GM18868 (cell line): Measurements from ENCODE around the gene ARHGAP19.
A peak's percentile ranks its signal among the peaks of the same experiment; 100 is the strongest.

Experiments
- ATAC-seq: cut with Tn5 transposase; IDR thresholded peaks from one replicate; pipeline ENCODE4 v1.9.1; 2021; ENCODE audit warnings: mild to moderate bottlenecking, moderate library complexity; ENCODE audit not compliant: unreplicated experiment

Gene ARHGAP19, protein sequence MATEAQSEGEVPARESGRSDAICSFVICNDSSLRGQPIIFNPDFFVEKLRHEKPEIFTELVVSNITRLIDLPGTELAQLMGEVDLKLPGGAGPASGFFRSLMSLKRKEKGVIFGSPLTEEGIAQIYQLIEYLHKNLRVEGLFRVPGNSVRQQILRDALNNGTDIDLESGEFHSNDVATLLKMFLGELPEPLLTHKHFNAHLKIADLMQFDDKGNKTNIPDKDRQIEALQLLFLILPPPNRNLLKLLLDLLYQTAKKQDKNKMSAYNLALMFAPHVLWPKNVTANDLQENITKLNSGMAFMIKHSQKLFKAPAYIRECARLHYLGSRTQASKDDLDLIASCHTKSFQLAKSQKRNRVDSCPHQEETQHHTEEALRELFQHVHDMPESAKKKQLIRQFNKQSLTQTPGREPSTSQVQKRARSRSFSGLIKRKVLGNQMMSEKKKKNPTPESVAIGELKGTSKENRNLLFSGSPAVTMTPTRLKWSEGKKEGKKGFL

DNA sequence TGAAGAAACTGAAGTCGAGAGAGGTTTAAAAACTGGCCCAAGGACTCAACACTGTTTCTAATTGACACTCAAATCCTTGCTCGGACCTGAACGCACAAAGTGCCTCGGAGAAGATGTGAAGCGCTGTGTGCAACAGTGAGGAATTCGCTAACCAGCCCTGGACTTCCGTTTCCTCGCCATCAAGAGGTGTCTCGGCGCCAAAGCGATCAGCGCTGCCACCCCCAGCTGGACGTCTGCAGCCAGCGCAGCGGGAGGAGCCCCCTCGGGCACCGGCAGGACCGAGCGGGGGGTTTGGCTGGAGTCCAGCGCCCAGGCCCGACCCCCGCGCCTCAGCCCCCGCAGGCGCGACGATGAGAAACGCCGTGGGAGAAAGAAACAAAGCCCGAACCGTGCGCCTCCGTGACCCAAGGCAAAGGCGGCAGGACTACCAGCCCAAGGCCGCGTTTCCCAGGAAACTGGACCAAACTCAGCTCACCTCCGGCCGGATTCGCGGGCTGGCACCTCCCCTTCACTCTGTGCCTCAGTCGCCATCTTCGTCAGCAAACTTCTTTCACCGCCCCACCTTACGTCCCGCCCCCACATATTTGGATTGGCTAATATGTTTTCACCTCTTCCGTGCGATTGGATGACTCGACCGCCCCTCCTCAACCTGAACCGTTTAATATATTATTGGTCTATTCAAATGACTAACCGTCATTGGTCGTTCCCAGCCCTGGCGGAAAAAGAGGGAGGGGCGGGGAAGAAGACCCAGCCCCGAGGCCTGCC, at the start of gene ARHGAP19:
Gene ARHGAP19, minus strand, starts transcription at position 541 of the 765 bp plus-strand sequence. Its CDS starts 10 bp downstream, at position 531.
- ATAC-seq, result peak; percentile 97

DNA sequence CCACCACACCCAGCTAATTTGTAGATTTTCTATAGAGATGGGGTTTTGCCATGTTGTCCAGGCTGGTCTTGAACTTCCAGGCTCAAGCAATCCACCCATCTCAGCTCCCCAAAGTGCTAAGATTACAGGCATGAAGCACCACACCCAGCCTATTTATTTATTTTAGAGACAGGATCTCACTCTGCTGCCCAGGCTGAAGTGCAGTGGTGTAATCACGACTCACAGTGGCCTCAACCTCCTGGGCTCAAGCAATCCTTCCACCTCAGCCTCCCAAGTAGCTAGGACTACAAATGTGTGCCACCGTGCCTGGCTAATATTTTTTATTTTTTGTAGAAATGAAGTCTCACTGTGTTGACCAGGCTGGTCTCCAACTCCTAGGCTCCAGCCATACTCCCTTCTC, 49.0 kb upstream of the ARHGAP19 start:
- ATAC-seq, result no peak

DNA sequence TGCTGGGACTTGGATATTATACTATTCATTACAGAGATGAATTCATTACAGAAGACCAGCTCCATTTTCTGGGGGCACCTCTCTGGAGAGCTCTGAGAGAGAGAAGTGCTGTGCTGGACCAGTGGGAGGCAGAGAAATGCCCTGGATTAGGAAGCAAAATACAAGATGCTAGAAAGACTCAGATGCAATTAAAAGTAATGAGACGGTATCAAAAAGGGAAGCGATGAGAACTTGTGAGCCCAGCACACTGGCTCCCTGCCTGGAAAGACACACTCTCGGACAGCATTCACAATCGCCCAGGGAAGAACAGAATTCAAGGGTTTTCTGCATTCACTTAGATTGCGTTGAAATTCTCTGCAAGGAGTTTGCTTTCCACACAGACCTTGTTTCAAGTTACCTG, 45.6 kb upstream of the ARHGAP19 start:
- ATAC-seq, result no peak

DNA sequence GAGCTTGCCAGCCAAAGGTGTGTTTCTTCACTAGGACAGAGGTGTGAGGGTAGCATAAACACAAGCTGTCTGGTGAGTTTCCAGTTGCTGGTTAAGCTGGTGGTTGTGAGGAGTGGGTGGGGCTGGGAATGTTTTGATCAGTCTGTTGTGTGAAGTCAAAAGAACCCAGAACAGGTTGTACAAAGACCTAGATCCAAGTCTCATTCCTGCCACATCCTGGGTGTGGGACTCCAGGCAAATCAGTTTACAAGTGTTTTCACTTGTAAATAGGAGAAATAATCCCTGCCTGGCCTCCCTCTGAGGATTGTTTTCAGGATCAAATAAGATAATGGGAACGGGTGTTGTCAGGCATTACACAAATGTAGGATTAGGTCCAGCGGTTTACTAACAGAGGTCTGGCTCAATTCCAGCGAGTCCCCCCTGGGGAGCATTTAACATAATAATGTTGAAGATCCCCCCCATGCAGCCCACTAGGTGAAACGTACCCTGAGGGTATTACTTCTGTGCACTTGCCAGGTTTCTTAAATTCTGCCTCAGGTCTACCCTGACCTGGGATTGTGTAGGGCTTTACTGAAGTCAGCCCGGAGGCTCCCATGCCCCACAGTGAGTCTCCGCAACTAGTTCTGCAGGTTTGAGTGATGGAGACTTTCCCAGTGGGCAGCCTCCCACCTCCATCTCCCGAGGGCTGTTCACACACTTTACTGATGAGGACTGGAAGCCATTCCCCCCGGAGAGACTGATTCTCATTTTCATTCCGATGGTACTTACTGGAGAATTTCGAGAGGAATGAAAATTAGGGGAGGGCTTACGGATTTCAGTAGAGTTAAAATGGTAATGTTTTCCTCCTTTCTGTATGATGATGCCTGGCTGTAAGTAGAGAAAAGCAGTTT, 44.8 kb upstream of the ARHGAP19 start:
- no peak for ATAC-seq

DNA sequence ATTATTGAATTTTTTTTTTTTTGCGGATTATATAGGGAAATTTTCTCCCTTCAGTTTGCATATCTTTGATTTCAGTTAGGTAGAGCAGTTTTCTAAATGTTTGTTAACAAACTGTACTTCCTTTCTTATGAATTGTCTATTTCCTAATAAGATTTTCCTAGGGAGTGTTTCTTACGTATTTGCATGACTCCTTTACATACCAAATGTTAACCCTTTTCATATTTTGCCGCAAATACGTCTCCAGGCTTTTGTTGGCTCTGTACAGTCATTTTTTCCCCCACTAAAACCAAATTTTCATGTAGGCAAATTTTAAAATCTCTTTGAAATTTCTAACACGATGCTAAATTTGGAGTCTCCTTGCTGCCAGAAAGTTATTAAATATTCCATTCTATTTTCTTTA, 44.0 kb upstream of the ARHGAP19 start:
- ATAC-seq, result no peak

DNA sequence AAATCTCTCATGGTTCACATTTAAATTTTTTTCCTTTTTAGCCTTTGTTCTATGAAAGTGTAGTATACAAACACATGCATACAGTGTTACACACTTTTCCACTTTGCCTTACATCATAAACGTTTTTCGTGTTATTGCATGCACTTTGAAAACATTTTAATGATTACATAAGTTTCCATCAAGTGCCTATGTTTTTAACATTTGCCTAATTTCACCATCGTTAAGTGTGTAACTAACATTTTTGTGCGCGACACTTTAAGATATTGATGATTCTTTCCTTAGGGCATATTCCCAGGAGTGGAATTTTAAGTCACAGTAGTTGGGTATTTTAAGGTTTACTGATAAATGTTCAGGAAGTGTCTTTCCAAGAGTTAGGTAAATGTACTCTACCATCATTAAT, 43.6 kb upstream of the ARHGAP19 start:
- ATAC-seq, result no peak

DNA sequence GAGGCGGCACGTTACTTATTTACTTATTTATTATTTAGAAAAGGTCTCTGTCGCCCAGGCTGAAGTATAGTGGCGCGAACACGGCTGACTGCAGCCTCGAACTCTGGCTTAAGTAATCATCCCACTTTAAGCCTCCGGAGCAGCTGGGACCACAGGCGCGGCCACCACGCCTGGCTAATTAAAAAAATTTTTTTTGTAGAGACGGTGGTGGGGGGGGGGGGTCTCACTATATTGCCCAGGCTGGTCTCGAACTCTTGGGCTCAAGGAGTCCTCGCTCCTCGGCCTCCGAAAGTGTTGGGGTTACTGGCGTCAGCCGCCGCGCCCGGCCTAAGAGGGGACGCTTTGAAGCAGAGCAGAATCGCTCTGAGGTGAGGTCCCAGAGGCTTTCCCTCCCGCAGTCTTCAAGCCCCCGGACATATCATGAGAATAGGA, 42.8 kb upstream of the ARHGAP19 start:
- ATAC-seq, result no peak

DNA sequence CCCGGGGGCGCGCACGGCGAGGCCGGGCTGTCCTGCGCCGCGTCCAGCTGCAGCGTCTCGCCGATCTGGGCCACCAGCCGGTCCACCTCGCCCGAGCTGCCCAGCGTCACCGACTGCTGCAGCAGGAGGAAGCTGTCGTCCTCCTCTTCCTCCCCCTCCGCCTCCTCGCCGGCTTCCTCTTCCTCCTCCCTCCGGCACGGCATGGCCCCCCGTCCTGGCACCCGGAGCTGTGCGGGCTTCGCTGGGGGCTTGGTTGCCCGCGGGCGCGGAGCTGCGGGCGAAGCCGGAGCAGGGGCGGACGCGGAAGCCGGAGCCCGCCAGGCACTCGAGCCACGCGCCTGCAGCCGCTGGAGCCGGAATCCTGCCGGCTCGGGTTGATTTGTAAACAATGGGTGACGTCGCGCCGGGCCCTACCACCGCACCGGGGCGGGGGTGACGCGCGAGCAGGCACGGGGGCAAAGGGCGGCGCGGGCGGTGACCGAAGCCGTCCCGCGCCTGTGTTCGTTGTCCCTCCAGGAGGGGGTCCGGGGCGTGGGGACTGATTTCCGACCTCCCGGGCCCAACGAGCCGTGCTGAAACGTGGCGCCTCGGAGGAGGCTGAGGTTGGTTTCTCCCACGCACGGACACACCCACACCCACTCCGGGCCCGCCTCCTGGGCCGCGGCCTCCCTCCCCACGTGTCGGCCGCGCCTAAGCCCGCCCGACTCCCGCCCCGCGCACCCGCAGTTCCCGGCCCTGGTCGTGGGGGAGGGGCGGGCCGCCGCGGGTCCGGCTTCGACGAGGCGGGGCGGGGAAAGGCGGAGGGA, 42.1 kb upstream of the ARHGAP19 start, which contains the start of gene FRAT2:
Gene FRAT2, minus strand, starts transcription at position 360 of the 806 bp plus-strand sequence. Its CDS starts 157 bp downstream, at position 203.
- ATAC-seq, result peak; percentile 95

DNA sequence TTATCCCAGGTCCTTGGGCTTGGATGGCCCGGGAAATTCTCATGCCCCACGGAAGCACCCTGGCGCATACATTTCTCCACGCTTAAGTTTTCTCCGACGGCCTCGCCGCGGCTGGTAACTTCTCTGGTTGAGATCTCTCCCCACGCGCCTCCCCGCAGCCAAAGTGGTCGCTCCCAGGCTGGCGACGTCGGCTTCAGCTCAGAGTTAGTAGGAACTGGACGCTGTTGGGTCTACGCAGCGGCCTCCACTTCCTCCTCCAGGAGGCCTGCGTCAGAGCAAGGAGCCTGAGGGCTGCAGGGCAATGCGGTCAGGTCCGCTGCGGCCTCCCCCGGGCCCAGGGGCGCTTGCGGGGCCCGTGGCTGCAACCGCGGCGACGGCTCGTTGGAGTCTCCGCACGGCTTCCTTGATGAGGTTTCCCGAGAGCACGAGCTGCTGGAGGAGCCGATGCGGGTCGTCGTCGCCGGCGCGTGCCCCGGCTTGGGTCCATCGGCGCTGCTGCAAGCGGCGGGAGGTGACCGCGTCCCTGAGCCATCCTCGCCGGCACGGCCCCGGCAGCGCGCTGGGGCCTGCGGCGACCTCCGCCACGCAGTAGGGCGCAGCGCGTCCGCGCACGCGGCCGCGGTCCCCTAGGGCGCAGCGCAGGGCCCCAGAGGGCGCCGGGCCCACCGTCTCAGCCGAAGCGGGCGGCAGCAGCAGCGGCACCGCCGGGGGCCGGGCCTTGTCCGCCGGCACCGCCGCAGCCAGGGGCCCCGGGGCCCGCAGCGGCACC, 41.3 kb upstream of the ARHGAP19 start:
- ATAC-seq, result peak; percentile 25

DNA sequence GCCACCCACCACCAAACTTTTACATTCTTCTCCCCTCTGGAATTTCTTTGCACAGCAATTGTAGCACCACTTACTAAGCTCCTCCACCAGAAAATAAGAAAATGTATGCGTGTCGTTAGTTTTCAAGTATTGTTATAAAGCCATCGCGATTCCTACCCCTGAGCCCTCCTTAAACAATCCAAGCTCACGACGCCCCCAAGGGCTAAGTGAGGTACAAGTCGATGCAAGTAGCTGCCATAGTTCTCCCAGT, 40.8 kb upstream of the ARHGAP19 start:
- no peak for ATAC-seq

DNA sequence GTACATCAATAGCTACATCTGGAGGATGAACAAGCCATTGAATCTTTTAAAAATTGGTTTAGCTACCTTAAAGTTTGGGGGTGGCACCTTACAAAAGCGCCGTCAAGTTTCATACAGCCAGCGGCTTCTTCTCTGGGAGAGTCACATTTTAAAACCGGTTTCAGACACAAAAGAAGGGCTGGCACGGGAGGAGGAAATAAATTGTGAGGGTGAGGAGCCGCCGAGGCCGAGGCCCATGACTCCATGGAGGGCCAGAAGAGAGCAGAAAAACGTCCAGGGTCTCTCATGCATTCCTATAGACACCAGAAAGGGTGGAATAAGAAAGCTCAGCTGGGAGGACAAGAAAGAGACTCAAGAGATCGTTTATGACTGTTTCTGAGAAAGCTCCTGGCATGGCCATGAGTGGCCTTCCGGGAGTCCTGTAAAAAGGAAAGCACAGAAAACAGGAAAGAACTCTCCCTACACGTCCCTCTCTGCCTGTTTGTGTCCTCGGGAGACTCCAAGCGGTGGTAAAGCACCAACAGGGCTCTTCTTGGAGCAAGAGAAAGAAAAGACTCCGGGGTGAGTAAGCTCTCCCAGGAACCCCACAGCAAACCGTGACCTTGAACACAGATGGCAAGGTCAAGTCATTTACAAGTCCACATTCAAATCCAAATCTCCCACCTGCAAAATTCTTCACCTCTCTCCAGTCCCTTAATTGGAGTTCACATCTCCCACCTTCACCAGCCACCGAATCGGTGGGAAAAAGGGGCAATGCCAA, 40.3 kb upstream of the ARHGAP19 start:
- no peak for ATAC-seq

DNA sequence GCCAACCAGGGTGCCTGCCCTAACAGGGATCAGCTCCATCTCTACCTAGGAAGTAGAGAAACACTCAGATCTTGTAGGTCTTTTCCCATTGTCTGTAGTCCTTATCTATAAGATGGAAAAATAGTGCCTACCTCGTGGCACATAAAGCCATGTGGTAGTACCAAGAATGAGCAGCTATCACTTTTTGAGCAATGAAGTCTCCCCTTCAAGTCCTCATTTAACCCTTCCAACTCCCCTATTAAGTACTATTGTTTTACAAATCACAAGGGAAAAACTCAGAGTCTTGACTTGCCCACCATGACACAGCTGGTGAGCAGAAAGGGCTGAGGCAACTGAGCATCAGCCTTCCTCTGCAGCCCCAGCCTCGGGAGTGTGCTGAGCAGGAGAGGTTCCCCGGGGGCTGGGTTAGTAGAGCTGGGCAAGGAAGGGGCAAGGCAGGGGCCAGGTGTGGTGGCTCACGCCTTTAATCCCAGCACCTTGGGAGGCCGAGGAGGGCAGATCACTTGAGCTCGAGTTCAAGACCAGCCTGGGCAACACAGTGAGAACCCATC, 38.8 kb upstream of the ARHGAP19 start:
- no peak for ATAC-seq

DNA sequence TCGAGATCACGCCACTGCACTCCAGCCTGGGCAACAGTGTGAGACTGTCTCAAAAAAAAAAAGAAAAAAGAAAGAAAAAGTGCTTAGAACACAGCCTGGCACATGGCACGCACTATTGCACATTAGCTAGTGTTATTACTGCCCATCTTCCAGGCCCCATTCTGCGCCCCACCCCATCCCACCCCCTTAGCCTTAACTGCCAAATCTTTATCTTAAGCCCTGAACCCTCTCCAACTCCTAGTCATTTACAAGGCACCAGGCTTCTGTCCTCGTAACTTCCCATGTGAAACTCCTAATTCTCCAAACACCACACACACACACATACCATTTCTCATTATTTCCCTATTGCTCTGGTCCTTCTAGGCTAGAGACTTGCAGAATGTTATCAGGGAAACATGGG, 37.3 kb upstream of the ARHGAP19 start:
- ATAC-seq, result no peak

DNA sequence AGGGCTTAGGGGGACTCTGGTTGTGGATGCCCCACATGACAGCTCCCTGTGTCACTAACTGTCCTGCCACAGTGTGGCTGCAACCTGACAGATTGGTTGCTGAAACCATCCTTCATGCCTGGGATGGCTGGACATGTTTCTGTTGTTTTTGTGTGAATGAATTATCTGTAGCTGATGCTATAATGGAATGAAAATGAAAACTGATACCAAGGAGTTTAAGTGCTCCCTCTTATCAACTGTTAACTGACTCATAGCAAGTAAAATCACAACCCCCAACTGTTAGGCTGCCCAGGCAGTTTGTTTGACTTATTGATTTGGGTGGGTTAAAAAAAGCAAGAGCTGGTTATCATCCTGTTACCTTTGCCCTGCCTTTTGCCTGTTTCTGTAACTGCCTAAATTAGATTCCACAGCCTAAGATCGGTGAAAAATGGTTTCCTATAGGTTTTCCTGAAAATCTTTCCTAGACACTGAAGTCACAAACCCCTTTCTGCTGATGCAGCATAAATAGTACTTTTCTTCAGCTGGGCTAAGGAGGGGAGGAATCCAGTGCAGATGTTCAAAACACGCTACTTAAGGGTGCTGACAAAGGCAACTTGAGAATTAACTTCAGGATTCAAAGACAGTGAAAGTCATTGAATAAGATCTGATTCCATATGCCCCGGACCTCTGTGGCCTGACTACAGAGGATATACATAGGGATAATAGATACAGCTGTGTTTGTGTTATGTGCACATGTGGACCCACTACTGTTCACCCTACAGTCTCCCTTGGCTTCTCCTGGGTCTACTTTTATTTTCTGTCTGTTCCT, 36.4 kb upstream of the ARHGAP19 start:
- no peak for ATAC-seq

DNA sequence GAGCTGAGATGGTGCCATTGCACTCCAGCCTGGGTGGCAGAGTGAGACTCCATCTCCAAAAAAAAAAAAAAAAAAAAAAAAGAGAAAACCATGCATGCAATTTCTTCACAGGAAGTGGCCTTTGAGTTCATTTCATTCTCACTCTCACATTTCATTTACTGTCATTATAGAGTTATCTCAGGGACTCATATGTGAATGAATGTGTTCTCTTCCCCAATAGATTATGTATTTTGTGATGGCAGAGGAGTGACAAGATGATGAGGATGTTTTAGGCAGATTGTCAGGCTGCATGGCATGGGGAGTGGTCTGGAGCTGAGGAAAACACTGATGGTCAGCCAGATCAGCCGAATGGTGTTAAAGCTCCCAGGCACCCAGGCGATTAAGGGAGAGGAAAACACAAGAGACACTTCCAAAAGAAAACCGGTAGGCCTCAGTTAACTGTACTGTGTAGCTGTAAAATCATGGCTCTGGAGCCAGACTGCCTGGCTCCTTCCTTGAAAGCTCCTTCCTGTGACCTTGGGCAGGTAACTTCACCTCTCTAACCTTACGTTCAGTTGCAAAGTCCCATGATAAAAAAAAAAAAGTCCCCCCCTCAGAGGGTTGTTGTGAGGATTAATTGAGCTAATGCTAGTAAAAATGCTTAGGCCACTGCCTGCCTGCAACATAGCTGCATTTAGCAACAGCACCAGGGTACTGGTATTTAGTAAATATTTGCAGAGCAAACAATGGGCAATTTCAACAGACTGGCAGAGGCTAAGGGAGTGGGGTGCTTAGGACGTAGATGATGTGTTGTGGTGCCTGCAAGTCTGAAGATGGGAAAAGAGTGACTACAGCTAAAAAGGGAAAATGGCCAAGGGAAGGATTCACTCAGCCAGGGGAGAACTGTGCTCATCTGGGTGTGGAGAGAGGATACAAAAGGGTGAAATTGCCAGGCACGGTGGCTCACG, 35.2 kb upstream of the ARHGAP19 start:
- ATAC-seq, result no peak

DNA sequence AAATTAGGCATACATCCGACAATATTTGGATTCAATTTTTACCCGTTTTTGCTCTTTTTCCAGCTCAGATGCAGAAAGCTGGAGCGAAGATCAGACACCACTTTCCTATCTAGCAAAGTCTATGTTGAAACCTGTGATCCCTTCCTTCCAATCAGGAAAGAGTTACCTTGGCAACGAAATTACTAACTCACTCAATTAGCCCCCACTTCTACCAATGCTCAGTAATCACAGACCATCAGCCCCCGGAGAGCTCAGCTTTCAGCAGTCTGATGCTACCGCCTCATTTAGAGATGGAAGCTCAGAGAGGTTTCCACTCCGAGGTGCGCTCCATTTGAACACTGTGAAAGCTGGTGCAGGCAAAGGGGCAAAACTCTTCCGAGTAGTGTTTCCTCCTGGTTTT, 33.3 kb upstream of the ARHGAP19 start:
- no peak for ATAC-seq

DNA sequence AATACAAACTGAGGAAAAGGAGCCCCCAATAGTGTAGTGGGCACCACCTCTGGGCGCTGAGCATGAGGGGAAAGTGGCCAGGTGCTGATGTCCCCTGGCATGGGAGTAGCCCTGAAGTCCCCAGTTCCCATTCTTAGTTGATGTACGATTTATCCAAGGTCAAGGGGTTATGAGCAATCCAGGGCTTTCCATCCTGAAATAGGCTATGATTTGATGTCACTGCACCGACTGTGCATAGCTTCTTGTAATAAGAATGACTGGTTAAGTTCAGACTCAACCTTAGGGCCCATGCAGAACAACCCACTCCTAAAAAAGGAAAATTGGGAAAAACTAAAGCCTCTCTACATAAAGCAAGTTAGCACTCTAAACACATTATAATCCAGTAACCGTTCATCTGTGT, 31.1 kb upstream of the ARHGAP19 start:
- no peak for ATAC-seq
